ENCODE results near the gene THG1L. TPM values are rescaled to one million over a fixed set of nuclear protein-coding genes. Genes with fewer than 3 reads are reported as not detected.

THG1L gene
- total RNA-seq, 2 experiments from 2014 or later: 29.2 to 32.1 TPM

GRCh38 chr5:157764531-157764930, 33.3 kb downstream of the THG1L start:
- H3K4me1 Mint-ChIP-seq: no peaks in the 10 kb centered on the region
- no peak for DNase-seq
- no peak overlapping the region for H3K4me3 Mint-ChIP-seq
- no peak overlapping the region for H3K27ac Mint-ChIP-seq
- peaks cover 3% of the 10 kb centered on the region for H3K36me3 Mint-ChIP-seq
- no peaks in the 10 kb centered on the region for H3K9me3 Mint-ChIP-seq
- H3K27me3 Mint-ChIP-seq: no peaks in the 10 kb centered on the region

GRCh38 chr5:157766442-157766841, 35.2 kb downstream of the THG1L start:
- no peak for DNase-seq

DNA sequence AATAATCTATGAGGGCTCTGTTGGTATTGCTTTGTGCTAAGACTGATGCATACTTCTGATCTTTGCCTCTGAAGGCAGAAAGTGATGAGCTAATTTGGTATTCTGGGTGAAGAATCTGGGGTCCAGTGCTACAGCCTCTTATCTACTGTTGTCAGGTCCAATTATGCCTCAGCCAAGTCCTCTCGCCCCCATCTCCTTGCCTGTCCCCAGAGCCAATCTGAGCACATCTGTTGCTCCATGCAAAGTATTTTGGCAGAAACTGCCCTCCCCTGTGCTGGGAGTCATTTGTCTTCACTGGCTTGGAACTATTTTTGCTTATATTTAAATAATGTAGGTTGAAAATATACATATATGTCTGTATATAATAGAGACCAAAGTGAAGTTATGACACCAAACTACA, 35.7 kb downstream of the THG1L start:
- H3K4me3 Mint-ChIP-seq: no peak overlapping the region
- H3K27me3 Mint-ChIP-seq: no peaks in the 10 kb centered on the region
- no peak overlapping the region for H3K27ac Mint-ChIP-seq
- H3K9me3 Mint-ChIP-seq: no peaks in the 10 kb centered on the region
- no peaks in the 10 kb centered on the region for H3K4me1 Mint-ChIP-seq
- no peaks in the 10 kb centered on the region for H3K36me3 Mint-ChIP-seq
- no peak for DNase-seq

More at GRCh38 chr5:157766442-157766841, 35.2 kb downstream of the THG1L start:
- Mint-ChIP-seq H3K27ac (no peak overlapping the region), H3K4me1 (no peaks in the 10 kb centered on the region), H3K4me3 (no peak overlapping the region), H3K27me3 (no peaks in the 10 kb centered on the region), H3K36me3 (no peaks in the 10 kb centered on the region), H3K9me3 (no peaks in the 10 kb centered on the region)

DNA sequence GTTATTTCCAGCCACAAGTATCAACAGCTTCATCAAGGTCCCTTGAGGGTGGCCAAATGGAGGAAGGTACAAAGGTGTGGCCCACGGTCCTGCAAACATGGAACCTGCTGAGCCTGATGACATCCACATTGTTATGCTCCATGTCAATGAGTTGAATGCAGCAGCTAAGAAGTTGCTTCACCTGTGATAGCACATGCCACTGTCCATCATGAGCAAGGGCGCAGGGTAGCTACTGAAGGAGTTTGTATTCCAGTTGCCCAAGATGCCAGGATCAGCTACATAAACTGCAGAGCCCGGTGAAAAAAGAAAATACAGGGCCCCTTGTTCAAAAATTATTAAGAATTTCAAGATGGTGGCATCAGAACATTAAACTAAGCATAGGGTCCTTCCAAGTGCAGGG, 36.5 kb downstream of the THG1L start:
- H3K27ac Mint-ChIP-seq: no peak overlapping the region
- DNase-seq: no peak
- no peaks in the 10 kb centered on the region for H3K9me3 Mint-ChIP-seq
- H3K4me1 Mint-ChIP-seq: no peaks in the 10 kb centered on the region
- H3K27me3 Mint-ChIP-seq: no peaks in the 10 kb centered on the region
- no peak overlapping the region for H3K4me3 Mint-ChIP-seq
- H3K36me3 Mint-ChIP-seq: no peaks in the 10 kb centered on the region

- no peak for DNase-seq
- no peak overlapping the region for H3K27ac Mint-ChIP-seq
- H3K36me3 Mint-ChIP-seq: no peaks in the 10 kb centered on the region
- no peaks in the 10 kb centered on the region for H3K9me3 Mint-ChIP-seq
- H3K27me3 Mint-ChIP-seq: no peaks in the 10 kb centered on the region
- no peaks in the 10 kb centered on the region for H3K4me1 Mint-ChIP-seq
- no peak overlapping the region for H3K4me3 Mint-ChIP-seq
These were observed 39.4 kb downstream of the THG1L start for GRCh38 chr5:157770665-157771064.

- no peaks in the 10 kb centered on the region for H3K4me1 Mint-ChIP-seq
- no peak for DNase-seq
- no peaks in the 10 kb centered on the region for H3K36me3 Mint-ChIP-seq
- no peaks in the 10 kb centered on the region for H3K27me3 Mint-ChIP-seq
- H3K4me3 Mint-ChIP-seq: no peak overlapping the region
- no peak overlapping the region for H3K27ac Mint-ChIP-seq
- H3K9me3 Mint-ChIP-seq: no peaks in the 10 kb centered on the region
These were observed 40.9 kb downstream of the THG1L start for GRCh38 chr5:157772127-157772526.

DNA sequence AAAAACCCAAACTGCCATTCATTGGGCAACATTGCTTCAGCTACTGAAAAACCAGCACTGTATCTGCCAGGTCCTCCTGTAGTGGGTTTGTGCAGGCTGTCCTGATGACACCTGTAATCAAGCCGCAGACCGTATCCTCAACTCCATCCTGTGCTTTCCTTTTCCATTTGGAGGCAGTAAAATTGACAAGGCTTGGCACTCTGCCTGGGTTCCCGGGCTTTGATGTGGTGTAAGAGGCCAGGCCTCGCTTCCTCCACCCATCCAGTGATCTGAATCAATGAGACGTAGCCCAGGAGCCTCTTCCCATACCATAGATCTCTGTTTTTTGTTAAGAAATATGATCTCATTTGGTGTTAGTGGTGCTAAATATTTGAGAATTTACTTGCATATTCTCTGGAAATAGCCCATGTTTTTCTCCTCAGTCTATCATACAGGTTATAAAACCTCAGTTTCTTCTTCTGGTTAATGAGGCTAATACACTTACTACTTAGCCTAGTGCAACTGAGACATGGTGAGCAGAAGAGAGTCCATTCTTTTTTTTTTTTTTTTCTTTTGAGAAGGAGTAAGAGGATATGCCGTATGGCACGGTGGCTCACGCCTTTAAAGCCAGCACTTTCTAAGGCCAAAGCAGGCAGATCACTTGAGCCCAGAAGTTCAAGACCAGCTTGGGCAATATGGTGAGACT, 47.0 kb downstream of the THG1L start:
- Mint-ChIP-seq H3K27ac (no peak overlapping the region), H3K4me3 (no peak overlapping the region), H3K9me3 (no peaks in the 10 kb centered on the region), H3K36me3 (no peaks in the 10 kb centered on the region), H3K4me1 (no peaks in the 10 kb centered on the region), H3K27me3 (no peaks in the 10 kb centered on the region)
- no peak for DNase-seq

- Mint-ChIP-seq H3K27ac (no peak overlapping the region), H3K9me3 (no peaks in the 10 kb centered on the region), H3K36me3 (no peaks in the 10 kb centered on the region), H3K4me3 (no peak overlapping the region), H3K4me1 (no peaks in the 10 kb centered on the region), H3K27me3 (no peaks in the 10 kb centered on the region)
- DNase-seq: no peak
These were observed 48.0 kb downstream of the THG1L start for GRCh38 chr5:157779221-157779620.

DNA sequence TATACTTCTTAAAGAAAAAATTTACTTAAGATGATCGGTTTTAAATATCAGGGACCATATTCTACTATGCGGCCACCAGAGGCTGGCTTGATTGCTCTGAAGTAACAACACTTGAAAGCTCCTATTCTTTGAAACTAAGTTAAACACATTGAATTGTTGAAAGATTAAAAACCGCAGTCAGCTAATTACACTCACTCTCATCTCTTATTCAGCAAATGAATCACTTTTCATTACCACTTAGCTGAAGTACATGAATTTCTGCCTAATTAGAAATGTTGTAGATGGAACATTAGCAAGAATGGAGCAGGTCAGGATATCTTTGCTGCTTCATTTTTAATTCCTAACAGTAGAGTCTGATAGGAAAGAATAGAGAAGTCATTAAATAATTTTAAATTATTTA, 54.6 kb downstream of the THG1L start:
- no peak for DNase-seq
- Mint-ChIP-seq H3K36me3 (peaks cover 8% of the 10 kb centered on the region), H3K4me1 (no peaks in the 10 kb centered on the region), H3K9me3 (no peaks in the 10 kb centered on the region), H3K27me3 (no peaks in the 10 kb centered on the region), H3K4me3 (no peak overlapping the region), H3K27ac (no peak overlapping the region)

Other genes starting within 250 kb of the THG1L start
- gene ADAM19, start 155.6 kb upstream of the THG1L start, total RNA-seq: 1 to 10 TPM; 2.8 to 3.5 TPM
- not detected for gene SOX30, start 79.0 kb upstream of the THG1L start, total RNA-seq
- not detected for gene C5orf52, start 59.9 kb upstream of the THG1L start, total RNA-seq
- gene LSM11, start 12.3 kb downstream of the THG1L start, total RNA-seq: 1 to 10 TPM; 6.7 to 7.5 TPM
- gene CLINT1, start 127.7 kb downstream of the THG1L start, total RNA-seq: 10 to 100 TPM; 80.7 to 83.9 TPM